ENCODE results near the gene CHRM2. TPM values are rescaled to one million over a fixed set of nuclear protein-coding genes. Genes with fewer than 3 reads are reported as not detected.

CHRM2 gene
- total RNA-seq, 2 experiments from 2014 or later: not detected

DNA sequence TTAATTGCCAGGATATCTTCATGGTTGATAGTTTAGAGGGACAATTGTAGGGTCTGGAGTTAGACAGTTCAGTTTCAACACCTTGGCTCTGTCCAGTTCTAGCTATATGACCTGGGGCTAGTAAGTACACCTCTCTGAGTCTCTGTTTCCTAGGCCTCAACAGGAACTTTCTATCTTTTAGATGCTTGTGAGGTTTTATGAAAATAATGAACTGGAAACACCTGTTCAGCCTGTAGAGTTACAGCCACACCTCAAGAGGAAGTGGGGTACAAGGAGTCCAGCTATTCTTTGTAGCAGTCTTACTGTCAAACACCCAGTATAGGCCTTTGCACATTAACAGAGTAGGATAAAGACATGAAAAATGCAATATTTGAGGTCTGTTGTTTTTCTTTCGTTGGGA lies 73.4 kb downstream of the CHRM2 start:
- CTCF ChIA-PET (ENCODE audit: unreplicated experiment): no interaction called here
- no peak for TF ChIP-seq EZH2phosphoT487 (IDR thresholded peaks at IDR 0.05; ENCODE audit: borderline replicate concordance, low read depth, low read length)
- TF ChIP-seq, protein P1, sequence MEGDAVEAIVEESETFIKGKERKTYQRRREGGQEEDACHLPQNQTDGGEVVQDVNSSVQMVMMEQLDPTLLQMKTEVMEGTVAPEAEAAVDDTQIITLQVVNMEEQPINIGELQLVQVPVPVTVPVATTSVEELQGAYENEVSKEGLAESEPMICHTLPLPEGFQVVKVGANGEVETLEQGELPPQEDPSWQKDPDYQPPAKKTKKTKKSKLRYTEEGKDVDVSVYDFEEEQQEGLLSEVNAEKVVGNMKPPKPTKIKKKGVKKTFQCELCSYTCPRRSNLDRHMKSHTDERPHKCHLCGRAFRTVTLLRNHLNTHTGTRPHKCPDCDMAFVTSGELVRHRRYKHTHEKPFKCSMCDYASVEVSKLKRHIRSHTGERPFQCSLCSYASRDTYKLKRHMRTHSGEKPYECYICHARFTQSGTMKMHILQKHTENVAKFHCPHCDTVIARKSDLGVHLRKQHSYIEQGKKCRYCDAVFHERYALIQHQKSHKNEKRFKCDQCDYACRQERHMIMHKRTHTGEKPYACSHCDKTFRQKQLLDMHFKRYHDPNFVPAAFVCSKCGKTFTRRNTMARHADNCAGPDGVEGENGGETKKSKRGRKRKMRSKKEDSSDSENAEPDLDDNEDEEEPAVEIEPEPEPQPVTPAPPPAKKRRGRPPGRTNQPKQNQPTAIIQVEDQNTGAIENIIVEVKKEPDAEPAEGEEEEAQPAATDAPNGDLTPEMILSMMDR (conservative IDR thresholded peaks at IDR 0.05; ENCODE audit: low read length): no peak

GRCh38 chr7:136942401-136942800 lies 73.9 kb downstream of the CHRM2 start:
- ChIA-PET CTCF (ENCODE audit: unreplicated experiment) (no interaction called here), POLR2A (interaction anchor here (0.6 kb wide), 1 partner anchor 459 kb away, joined by 3 read pairs; no protein-coding TSS in a partner anchor)
- no peaks in the 10 kb centered on the region for H3K9me3 ChIP-seq (ENCODE audit: low read length)
- no TSS peak for BruUV-seq (replicated peaks)
- H3K79me2 ChIP-seq (ENCODE audit: insufficient read depth, low read depth, low read length): no peaks in the 10 kb centered on the region
- no peak for DNase-seq (ENCODE audit: low spot score)
- H4K20me1 ChIP-seq (ENCODE audit: insufficient read depth, low read length): no peaks in the 10 kb centered on the region
- intact Hi-C loops (cut with micrococcal nuclease; ENCODE audit: unreplicated experiment): no loop called here
- H3K27ac ChIP-seq (ENCODE audit: low read depth, low read length, poor library complexity, severe bottlenecking): no peak overlapping the region
- H3K4me3 ChIP-seq (ENCODE audit: low read depth, low read length, poor library complexity, severe bottlenecking): no peak overlapping the region
- no peaks in the 10 kb centered on the region for H3K9me2 ChIP-seq (ENCODE audit: insufficient read depth, low read length)
- no peak overlapping the region for H3K4me2 ChIP-seq (ENCODE audit: low read length)
- no peak for TF ChIP-seq EZH2phosphoT487 (IDR thresholded peaks at IDR 0.05; ENCODE audit: borderline replicate concordance, low read depth, low read length)
- no peak overlapping the region for H2AFZ ChIP-seq (ENCODE audit: low read length)
- H3K36me3 ChIP-seq (ENCODE audit: insufficient read depth, low read length): no peaks in the 10 kb centered on the region
- H3K4me1 ChIP-seq (ENCODE audit: insufficient read depth, low read length, poor library complexity, severe bottlenecking): no peaks in the 10 kb centered on the region

More for the DNA sequence above, 73.4 kb downstream of the CHRM2 start:
- Histone ChIP-seq H3K4me2 (ENCODE audit: low read length) (no peak overlapping the region), H3K9me2 (ENCODE audit: insufficient read depth, low read length) (no peaks in the 10 kb centered on the region), H4K20me1 (ENCODE audit: insufficient read depth, low read length) (no peaks in the 10 kb centered on the region), H3K4me1 (ENCODE audit: insufficient read depth, low read length, poor library complexity, severe bottlenecking) (no peaks in the 10 kb centered on the region), H3K79me2 (ENCODE audit: insufficient read depth, low read depth, low read length) (no peaks in the 10 kb centered on the region), H3K4me3 (ENCODE audit: low read depth, low read length, poor library complexity, severe bottlenecking) (no peak overlapping the region), H3K27ac (ENCODE audit: low read depth, low read length, poor library complexity, severe bottlenecking) (no peak overlapping the region), H2AFZ (ENCODE audit: low read length) (no peak overlapping the region), H3K9me3 (ENCODE audit: low read length) (no peaks in the 10 kb centered on the region), H3K36me3 (ENCODE audit: insufficient read depth, low read length) (no peaks in the 10 kb centered on the region)
- DNase-seq (ENCODE audit: low spot score): no peak
- no TSS peak for BruUV-seq (replicated peaks)
- POLR2A ChIA-PET: interaction anchor here (0.6 to 0.9 kb wide), 3 partner anchors 60 to 557 kb away, joined by 3 read pairs; no protein-coding TSS in a partner anchor
- intact Hi-C loops (cut with micrococcal nuclease; ENCODE audit: unreplicated experiment): no loop called here

GRCh38 chr7:136942994-136943393 lies 74.5 kb downstream of the CHRM2 start:
- H3K4me3 ChIP-seq (ENCODE audit: low read depth, low read length, poor library complexity, severe bottlenecking): no peak overlapping the region
- H3K79me2 ChIP-seq (ENCODE audit: insufficient read depth, low read depth, low read length): no peaks in the 10 kb centered on the region
- DNase-seq (ENCODE audit: low spot score): no peak
- H3K4me2 ChIP-seq (ENCODE audit: low read length): no peak overlapping the region
- H2AFZ ChIP-seq (ENCODE audit: low read length): no peak overlapping the region
- intact Hi-C loops (cut with micrococcal nuclease; ENCODE audit: unreplicated experiment): no loop called here
- ChIA-PET POLR2A (no interaction called here), CTCF (ENCODE audit: unreplicated experiment) (no interaction called here)
- H3K27ac ChIP-seq (ENCODE audit: low read depth, low read length, poor library complexity, severe bottlenecking): no peak overlapping the region
- TF ChIP-seq EZH2phosphoT487 (IDR thresholded peaks at IDR 0.05; ENCODE audit: borderline replicate concordance, low read depth, low read length): no peak
- TF ChIP-seq, protein P1 (conservative IDR thresholded peaks at IDR 0.05; ENCODE audit: low read length): no peak
- no TSS peak for BruUV-seq (replicated peaks)
- no peaks in the 10 kb centered on the region for H3K9me3 ChIP-seq (ENCODE audit: low read length)
- no peaks in the 10 kb centered on the region for H3K36me3 ChIP-seq (ENCODE audit: insufficient read depth, low read length)
- H4K20me1 ChIP-seq (ENCODE audit: insufficient read depth, low read length): no peaks in the 10 kb centered on the region
- no peaks in the 10 kb centered on the region for H3K9me2 ChIP-seq (ENCODE audit: insufficient read depth, low read length)
- H3K4me1 ChIP-seq (ENCODE audit: insufficient read depth, low read length, poor library complexity, severe bottlenecking): no peaks in the 10 kb centered on the region
